ENCODE measurements around the gene ZNF609.

Gene ZNF609

DNA sequence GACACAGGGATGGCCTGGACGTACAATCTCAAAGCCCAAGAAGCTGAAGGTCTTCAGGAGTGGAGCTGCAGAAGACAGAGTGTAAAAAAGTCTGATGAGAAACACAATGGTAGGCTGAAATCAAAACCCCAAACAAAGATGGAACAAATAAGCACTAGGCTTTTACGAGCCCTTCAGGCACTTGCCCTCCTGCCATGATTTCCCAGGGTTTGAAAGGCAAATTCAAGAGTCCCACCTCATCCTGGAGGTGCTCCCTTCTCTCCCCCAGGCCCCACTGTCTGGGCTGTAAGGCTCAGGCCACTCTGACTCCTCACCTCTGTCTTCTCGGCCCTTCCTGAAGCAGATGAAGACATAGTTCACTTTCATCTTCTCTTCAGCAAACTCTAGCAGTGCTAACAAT lies 228.4 kb downstream of the ZNF609 start:
- peak overlapping the region; percentile 6; the same call in 1 of the 2 replicates for H3K27ac ChIP-seq
- TF ChIP-seq, protein P1, sequence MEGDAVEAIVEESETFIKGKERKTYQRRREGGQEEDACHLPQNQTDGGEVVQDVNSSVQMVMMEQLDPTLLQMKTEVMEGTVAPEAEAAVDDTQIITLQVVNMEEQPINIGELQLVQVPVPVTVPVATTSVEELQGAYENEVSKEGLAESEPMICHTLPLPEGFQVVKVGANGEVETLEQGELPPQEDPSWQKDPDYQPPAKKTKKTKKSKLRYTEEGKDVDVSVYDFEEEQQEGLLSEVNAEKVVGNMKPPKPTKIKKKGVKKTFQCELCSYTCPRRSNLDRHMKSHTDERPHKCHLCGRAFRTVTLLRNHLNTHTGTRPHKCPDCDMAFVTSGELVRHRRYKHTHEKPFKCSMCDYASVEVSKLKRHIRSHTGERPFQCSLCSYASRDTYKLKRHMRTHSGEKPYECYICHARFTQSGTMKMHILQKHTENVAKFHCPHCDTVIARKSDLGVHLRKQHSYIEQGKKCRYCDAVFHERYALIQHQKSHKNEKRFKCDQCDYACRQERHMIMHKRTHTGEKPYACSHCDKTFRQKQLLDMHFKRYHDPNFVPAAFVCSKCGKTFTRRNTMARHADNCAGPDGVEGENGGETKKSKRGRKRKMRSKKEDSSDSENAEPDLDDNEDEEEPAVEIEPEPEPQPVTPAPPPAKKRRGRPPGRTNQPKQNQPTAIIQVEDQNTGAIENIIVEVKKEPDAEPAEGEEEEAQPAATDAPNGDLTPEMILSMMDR (conservative IDR thresholded peaks at IDR 0.05) = no peak

DNA sequence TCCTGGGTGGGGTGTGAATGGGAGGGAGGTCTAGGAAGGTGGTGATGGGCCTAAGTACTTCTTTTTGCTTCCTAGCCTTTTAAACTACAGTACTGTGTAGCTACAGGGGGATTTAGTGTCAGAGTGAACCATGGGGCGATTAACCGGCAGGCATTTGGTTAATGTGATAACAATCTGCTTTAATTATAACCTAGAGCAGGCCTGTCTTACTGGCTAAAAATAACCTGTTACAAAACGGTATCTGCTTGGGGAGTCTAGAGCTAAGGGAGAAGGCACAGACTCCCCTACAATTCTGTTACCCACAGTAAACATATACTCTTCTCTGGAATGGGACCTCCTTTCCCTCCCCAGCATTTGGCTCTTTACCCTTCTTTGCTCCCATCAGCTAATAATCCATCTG lies 229.6 kb downstream of the ZNF609 start:
- TF ChIP-seq, protein P1 (conservative IDR thresholded peaks at IDR 0.05) = no peak
- H3K27ac ChIP-seq = no peak overlapping the region; the same call in 1 of the 2 replicates

DNA sequence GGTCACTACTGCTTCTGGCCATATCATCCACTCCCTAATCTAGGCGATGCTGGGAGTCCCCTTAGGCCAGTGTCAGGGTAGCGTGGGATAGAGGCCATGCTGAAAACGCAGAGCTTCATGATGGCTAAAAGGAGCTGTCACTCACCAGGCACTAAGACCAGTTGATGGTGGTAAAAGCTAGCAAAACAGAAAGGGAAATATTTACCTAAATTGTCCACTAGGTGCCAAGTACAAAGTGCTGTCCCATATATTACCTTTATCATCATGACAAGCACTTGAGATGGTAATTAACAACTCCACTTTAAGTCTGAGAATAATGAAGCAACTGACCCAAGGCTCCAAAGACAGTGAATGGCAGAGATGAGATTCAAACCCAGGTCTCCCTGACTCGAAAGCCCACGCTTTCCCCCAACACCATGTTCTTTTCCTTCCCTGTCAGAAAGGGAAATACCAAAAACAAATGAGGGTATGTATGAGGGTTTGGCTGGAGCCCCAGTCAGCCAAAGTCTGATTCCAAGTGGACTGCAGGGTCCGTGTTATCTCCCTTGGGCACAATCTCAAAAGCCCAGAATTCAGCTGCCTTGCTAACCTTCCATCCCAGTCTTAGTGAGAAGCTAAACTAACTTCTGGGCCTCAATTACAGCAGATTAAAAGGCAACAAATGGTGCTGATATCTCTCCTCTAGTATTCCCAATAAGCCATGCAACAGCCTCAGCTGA lies 230.4 kb downstream of the ZNF609 start:
- TF ChIP-seq, protein P1 (conservative IDR thresholded peaks at IDR 0.05) = peak; percentile 26
- no peak overlapping the region; the same call in 1 of the 2 replicates for H3K27ac ChIP-seq

DNA sequence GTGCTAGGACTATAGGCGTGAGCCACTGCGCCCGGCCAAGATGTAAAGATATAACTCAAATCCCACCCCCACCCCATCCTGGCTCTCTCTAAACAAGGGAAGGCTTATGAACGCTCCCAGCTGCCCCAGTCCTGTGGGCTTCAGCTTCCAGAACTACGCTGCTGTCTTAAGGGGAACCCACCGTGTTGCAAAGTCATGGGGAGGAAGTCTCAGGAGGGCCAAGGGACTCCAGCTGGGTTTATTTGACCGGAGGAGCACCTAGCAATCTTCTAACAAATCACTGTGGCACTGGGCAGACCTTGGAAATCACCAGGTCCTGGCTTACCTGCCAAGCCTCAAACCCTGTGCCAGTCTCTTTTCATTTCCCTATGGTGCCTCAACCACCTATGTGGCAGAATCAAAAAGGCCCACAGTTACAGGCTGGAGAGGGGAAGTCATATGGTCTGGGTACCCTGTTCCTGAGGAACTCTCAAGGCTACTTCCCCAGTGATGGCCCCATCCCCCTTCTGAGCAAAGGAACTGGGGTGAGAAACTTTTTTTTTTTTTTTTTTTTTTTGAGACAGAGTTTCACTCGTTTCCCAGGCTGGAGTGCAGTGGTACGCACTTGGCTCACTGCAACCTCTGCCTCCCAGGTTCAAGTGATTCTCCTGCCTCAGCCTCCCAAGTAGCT lies 231.7 kb downstream of the ZNF609 start:
- TF ChIP-seq, protein P1 (conservative IDR thresholded peaks at IDR 0.05) = no peak

DNA sequence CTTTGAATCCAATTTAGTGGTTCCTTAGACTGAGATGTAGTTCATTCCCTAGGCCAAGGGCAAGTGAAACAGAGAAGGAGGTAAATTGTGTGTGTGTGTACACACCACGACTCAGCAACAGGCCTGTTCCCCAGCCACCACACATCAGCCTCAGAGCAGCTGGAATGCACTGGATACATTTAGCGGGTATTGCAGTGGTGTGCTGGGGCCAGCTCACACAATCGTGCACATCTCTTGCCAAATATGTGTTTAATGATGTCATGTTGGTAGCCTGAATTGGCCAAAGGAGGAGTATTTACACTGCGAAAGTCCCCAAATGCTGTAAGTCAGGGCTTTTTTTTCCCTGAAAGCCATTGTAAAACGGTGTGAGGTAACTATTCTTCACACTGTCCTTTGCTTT lies 232.8 kb downstream of the ZNF609 start:
- no peak overlapping the region for H3K27ac ChIP-seq
- TF ChIP-seq, protein P1 (conservative IDR thresholded peaks at IDR 0.05) = no peak

More for the DNA sequence above, 231.7 kb downstream of the ZNF609 start:
- H3K27ac ChIP-seq = no peak overlapping the region

DNA sequence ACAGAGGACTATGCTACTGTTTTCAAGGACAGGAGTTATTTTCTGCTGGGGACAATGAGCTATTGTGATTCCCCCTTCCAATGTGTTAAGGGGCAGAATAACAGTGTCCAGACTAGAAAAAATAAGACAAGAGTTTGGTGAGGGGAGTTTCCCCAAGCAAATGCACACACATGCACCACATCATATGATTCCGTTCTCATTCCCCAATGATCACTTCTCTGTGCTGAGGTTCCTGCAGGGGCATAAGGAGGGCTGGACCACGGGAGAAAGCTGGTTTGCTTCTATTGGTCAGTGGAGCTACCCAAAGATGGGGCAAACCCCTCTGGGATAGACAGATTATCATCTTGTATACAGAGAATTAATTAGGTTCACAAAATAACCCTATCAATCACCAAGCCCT lies 234.4 kb downstream of the ZNF609 start:
- TF ChIP-seq, protein P1 (conservative IDR thresholded peaks at IDR 0.05) = no peak
- H3K27ac ChIP-seq = no peak overlapping the region

DNA sequence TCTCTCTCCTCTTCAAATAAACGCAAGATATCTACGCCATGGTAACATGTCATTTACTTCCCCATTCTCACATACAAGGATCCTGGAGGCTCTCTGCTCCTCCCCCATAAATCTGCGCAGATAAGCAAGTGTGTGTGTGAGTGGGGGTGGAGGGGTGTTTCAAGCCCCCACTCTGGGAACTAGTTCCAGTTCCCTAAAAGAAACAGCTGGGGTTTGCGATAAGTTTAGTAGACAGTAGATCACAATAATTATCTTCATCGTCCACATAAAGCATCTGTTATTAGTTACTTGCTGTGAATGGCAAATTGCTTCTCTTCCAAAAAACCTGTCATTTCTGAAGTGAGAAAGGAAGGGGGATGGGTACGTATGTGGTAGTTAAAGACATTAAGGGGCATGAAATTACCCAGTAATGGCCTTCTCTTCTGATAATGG lies 235.2 kb downstream of the ZNF609 start:
- TF ChIP-seq, protein P1 (conservative IDR thresholded peaks at IDR 0.05) = no peak
- H3K27ac ChIP-seq = peak overlapping the region; percentile 21; the same call in 1 of the 2 replicates
